HT1080 (cell line): ENCODE data around the gene C2orf81. TPM values are rescaled to one million over a fixed set of nuclear protein-coding genes. Genes with fewer than 3 reads are reported as not detected.

ENCODE experiments used
- DNase-seq: peaks from one replicate; pipeline ENCODE4 v3.0.0-alpha.2; 2015; ENCODE audit warnings: low read depth
- total RNA-seq: library from RNA; depleted of rRNA; stranded (reverse); fragments of >200 nt; shearing (Covaris generic); gene quantifications from 2 replicates; pipeline ENCODE4 v1.2.3, GENCODE V29; 2014; rRNA removed

The C2orf81 gene
- total RNA-seq, 1 experiment from 2014 or later, result 2.2 TPM

GRCh38 chr2:74364533-74365505, 56.6 kb downstream of the C2orf81 start:
- DNase-seq, result no peak

Other genes with a start within 250 kb of the C2orf81 start
- gene MOB1A, start 242.7 kb downstream of the C2orf81 start, total RNA-seq, result 77.6 and 83.8 TPM in 2 replicates
- 201 and 225 TPM in 2 replicates for gene MTHFD2, start 223.0 kb downstream of the C2orf81 start, total RNA-seq
- not detected in 2 replicates for gene SLC4A5, start 78.2 kb downstream of the C2orf81 start, total RNA-seq
- 73.0 and 84.6 TPM in 2 replicates for gene DCTN1, start 41.3 kb downstream of the C2orf81 start, total RNA-seq
- 59.7 and 66.7 TPM in 2 replicates for gene WDR54, start 111 bp upstream of the C2orf81 start, total RNA-seq
- 15.8 and 21.1 TPM in 2 replicates for gene RTKN, start 20.3 kb upstream of the C2orf81 start, total RNA-seq
- gene INO80B, start 33.5 kb upstream of the C2orf81 start, total RNA-seq, result 19.0 and 19.6 TPM in 2 replicates
- gene WBP1, start 36.8 kb upstream of the C2orf81 start, total RNA-seq, result 31.0 and 47.8 TPM in 2 replicates
- 66.5 and 68.5 TPM in 2 replicates for gene MOGS, start 43.8 kb upstream of the C2orf81 start, total RNA-seq
- 79.3 and 113 TPM in 2 replicates for gene MRPL53, start 51.1 kb upstream of the C2orf81 start, total RNA-seq
- 12.7 and 13.2 TPM in 2 replicates for gene CCDC142, start 61.4 kb upstream of the C2orf81 start, total RNA-seq
- 18.7 and 26.0 TPM in 2 replicates for gene TTC31, start 61.5 kb upstream of the C2orf81 start, total RNA-seq
- 0.84 and 4.0 TPM in 2 replicates for gene LBX2, start 78.0 kb upstream of the C2orf81 start, total RNA-seq
- 27.2 and 29.8 TPM in 2 replicates for gene PCGF1, start 86.1 kb upstream of the C2orf81 start, total RNA-seq
- gene TLX2, start 92.8 kb upstream of the C2orf81 start, total RNA-seq, result not detected in 2 replicates
- gene DQX1, start 104.6 kb upstream of the C2orf81 start, total RNA-seq, result 0.13 and 0.18 TPM in 2 replicates
- gene AUP1, start 108.1 kb upstream of the C2orf81 start, total RNA-seq, result 169 and 184 TPM in 2 replicates
- 84.5 and 94.6 TPM in 2 replicates for gene HTRA2, start 108.3 kb upstream of the C2orf81 start, total RNA-seq
- 48.5 and 49.8 TPM in 2 replicates for gene LOXL3, start 132.3 kb upstream of the C2orf81 start, total RNA-seq
- gene DOK1, start 133.1 kb upstream of the C2orf81 start, total RNA-seq, result 62.1 and 66.8 TPM in 2 replicates
- gene M1AP, start 226.7 kb upstream of the C2orf81 start, total RNA-seq, result 0.03 and 0.13 TPM in 2 replicates
- 11.6 and 12.7 TPM in 2 replicates for gene SEMA4F, start 232.6 kb upstream of the C2orf81 start, total RNA-seq